ENCODE results near the gene KCNG4.
"Not testable (repeated sequence)": the region's sequence is repeated elsewhere in the genome, so short reads cannot be mapped to it uniquely, and the experiment has no call there.

The KCNG4 gene

DNA sequence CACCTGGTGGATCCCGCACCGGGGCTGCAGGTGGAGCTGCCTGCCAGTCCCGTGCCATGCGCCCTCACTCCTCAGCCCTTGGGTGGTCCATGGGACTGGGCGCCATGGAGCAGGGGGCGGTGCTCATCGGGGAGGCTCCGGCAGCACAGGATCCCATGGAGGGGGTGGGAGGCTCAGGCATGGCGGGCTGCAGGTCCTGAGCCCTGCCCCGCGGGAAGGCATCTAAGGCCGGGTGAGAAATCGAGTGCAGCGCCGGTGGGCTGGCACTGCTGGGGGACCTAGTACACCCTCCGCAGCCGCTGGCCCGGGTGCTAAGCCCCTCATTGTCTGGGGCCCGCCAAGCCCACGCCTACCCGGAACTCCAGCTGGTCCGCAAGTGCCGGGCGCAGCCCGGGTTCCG lies 35.3 kb downstream of the KCNG4 start:
- not testable (repeated sequence) for DNase-seq

DNA sequence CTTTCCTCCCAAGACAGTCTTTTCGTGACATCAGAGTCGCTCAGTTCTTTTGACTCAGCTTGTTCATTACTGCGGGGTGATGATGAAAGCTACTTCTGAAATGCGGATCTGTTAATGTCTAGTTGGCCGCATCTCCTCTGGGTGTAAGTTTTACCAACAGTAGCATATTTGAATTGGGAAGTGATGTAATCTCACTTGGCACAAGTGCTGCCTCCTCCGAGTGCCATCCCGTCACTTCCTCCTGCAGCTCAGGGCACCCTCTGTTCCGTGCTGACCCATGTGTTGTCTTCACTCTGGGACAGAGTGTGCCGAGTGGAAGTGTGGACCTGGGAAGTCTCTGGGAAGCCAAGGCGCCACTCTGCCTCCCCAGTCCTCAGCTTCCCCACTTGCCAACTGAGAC lies 40.0 kb downstream of the KCNG4 start:
- no peak for DNase-seq

DNA sequence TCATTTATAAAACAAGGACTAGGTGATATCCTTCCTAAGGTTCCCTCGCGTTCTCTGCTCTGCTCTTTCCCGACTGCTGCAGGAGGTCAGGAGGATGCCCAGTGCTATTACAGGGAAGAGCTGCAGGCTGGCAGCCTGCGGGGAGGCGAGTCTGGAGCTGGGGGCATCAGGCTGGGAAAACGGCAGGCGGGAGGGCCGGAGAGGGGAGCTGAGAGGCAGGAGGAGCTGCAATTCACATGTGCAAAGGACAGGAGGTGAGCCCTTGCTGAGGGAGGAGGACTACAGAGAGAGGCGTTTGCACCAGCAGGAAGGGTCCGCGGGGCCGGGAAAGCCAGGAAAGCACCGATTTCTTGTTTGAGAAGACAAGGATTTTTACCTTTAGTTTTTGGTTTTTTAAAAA lies 40.7 kb downstream of the KCNG4 start:
- DNase-seq = no peak

DNA sequence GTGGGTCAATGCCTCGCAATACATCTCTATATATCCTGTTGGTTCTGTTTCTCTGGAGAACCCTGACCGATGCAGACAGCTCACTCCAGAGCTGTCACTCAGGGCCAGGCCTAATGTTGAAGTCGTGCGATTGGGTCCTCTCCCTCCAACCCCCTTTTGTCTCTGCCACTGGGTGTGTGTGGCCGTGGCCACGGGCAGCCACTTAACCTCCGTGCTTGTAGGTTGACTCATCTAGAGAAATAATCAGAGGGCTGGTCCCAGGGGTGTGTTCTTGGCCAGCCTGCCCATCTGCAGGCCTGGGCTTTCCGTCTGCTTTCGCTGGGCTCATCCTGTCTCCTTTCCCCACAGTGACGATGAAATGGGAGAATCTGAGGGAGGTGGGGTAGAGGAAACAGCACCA lies 41.4 kb downstream of the KCNG4 start:
- no peak for DNase-seq

DNA sequence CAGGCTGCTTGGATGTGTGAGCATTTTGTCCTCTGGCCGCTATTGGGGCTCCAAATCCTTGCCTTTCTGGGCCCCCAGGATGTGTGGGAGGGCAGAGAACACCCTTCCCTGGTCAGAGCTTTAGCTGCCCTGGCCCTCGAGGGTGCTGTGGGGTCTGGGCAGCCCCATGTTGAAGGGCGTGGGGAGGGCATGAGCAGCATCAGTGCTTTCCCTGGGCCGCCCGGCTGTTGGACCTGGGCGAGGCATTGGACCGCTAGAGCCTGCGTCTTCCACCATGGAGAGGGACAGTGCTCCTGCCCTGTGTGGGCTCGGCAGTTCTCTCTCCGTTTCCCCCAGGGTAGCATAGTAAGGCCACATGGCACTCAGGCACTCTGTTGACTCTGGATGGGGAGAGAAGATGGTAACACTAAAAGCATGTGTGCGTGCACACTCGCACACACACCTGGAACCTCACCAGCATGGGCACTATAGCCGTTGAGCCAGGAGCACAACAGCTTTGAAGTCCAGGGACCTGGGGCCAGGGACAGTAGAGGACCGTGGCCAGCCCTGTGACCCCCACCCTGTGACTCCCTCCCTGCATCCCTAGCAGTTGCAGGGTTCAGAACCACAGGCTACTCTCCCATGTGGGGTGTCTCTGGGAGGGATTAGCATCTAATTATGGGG lies 42.2 kb downstream of the KCNG4 start:
- DNase-seq = no peak

DNA sequence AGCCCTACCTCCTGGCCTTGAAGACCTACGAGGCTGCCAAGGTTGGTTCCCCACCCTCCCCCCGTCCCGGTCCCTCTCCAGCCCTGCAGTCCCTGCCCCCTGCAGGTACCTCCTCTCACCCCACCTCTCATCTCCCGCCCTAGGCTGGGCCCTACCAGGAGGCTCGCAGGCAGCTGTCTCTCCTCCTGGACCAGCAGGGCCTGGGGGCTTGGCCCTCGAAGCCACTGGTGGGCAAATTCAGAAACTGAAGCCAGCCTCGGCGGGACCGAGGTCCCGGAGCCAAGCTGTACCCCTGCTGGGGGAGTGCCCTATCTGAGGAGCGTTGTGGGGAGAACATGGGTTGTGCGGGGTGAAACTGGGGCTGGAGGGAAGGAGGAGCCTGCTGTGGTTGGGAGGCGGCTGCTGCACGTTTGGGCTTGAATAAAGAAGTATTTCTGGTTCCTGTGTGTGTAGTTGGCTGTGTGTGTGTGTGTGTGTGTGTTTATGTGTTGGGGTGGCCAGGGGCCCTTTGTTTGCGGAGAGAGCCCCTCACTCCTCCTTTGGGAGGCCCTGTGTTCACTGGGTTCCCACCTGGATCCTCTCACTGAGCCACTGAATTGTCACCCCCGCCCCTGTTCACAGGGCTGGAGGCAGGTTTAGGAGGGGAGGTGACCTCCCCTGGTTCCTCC lies 43.0 kb downstream of the KCNG4 start:
- DNase-seq = no peak

DNA sequence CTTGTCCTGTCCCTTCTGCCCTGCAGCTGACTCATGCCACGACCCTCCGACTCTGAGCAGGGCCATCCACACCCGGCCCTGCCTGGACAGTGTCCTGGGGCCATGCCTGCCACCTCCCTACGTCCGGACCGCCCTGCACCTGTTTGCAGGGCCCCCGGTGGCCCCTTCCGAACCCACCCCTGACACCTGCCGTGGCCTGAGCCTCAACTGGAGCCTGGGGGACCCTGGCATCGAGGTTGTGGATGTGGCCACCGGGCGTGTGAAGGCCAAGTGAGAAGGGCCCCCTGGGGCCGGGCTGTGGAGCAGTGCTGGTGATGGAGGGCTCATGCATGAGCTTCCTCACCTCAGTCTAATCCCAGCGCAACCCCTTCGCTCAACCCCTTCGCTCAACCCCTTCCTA lies 43.7 kb downstream of the KCNG4 start:
- no peak for DNase-seq

DNA sequence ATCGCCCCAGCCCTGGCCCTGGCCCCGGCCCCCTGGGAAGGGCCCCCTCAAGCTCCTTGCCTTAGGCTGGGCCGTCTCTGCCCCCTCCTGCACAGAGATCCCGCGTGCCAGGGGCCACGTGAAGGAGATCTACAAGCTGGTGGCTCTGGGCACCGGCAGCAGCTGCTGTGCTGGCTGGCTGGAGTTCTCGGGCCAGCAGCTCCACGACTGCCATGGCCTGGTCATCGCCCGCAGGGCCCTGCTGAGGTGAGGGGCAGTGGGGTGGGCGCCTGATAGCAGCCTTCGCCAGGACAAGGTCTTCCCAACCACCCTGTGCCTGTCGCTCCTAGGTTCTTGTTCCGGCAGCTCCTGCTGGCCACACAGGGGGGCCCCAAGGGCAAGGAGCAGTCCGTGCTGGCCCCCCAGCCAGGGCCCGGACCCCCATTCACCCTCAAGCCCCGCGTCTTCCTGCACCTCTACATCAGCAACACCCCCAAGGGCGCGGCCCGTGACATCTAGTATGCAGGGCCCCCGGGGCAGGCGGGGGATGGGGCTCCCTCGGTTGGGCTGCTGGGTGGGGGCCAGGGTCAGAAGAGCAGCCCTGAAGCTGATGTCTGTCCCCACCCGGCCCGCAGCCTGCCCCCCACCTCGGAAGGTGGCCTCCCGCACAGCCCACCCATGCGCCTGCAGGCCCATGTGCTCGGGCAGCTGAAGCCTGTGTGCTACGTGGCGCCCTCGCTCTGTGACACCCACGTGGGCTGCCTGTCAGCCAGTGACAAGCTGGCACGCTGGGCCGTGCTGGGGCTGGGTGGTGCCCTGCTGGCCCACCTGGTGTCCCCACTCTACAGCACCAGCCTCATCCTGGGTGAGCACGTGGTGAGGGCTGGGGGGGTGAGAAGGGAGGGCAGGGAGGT lies 44.4 kb downstream of the KCNG4 start:
- DNase-seq = no peak

DNA sequence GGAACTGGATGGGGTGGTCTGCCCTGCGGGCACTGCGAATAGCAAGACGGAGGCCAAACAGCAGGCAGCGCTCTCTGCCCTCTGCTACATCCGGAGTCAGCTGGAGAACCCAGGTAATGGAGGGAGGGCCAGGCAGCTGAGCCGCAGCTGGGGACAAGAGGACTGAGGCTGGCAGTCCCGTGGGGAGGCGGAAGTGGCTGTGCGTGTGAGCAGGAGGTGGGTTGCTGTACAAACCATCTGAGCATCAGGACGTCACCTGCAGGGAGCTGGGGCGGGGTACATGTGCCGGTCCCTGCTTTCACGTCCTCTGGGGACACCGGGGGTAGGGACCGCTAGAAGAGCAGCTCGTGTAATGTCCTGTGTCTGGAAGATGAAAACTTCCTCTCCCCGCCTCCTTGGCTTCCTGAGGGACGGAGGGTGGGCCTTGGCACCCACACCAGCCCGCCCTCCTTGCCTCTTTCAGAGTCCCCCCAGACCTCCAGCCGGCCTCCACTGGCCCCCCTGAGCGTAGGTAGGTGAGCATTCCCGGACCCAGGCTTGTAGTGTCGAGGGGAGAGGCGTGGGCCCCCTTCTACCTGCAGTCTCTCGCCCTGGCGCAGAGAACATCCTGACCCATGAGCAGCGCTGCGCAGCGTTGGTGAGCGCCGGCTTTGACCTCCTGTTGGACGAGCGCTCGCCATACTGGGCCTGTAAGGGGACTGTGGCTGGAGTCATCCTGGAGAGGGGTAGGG lies 45.2 kb downstream of the KCNG4 start:
- no peak for DNase-seq

DNA sequence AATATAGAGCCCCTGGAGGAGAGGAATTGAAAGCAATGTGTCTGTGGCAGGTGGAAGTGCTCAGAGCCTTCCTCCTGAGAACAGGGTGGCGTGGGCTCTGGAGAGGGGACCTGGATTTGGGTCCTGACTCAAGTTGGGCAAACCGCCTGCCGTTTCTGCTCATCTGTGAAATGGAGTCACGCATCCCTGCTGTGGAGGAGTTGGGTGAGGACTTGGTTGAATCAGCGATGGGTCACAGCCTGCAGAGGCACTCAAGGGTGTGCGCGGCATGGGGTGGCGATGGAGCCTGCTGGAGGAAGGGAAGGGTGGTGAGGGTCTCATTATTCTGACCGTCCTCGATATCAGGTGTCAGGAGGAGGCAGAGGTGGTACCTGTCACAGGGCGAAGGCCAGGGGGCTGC lies 45.8 kb downstream of the KCNG4 start:
- DNase-seq = no peak

DNA sequence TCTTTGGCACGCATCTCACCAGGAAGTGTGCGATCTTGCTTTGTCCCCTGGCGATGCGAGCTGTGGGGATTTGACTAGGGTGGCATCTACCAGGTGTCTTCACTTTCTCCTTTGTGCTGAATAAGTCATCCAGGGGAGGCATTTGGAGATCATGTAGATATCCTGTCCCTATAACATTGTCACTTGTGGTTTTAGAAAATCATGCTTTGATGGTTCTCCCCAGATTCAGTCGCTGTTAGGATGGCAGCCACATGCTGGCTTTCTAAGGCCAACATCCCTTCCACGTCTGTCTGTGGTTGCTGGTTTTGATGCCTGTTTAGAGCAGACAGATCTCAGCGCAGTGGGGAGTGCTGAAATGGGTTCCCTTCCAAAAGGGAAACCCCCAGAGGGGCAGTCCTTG lies 46.3 kb downstream of the KCNG4 start:
- DNase-seq = no peak

DNA sequence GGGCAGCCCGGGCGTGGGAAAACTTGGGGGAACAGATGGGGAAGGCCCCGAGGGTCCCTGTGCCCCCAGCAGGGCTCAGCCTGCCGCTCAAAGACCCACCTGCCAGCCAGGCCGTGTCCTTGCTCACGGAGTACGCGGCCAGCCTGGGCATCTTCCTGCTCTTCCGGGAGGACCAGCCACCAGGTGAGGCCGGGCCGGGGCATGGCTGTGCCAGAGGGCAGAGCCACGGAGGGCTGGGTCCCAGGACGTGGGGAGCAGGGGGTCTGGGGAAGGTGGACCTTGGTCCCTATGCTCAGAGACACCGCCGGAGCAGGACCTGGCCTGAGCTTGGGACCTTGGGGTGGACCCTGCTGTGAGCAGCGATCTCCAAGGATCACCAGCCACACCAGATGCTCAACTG lies 48.3 kb downstream of the KCNG4 start:
- DNase-seq = no peak

DNA sequence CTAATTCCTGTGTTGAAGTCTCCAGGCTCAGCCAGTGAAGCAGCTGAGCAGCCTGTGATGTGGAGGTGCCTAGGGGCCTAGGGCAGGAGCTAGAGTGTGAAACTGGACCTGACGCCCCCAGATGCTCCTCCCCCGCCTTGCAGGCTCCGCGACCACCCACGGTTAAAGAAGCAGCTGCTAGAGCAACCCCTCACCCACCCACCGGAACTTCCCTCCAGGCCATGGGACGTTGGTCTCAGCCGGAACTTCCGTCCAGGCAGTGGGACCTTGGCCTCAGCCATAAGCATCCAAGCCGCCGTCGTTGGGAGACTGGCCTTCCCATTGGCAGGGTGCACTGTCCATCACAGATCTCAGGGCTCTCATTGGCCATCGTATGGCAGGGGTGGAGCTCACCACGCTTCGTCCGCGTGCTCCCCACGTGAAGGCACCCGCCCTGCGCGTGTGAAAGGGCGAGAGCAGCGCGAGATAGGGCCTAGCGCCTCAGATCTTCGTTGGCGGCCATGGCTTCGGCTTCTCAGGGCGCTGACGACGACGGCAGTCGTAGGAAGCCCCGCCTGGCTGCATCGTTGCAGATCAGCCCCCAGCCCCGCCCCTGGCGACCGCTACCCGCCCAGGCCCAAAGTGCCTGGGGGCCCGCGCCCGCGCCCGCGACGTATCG lies 49.0 kb downstream of the KCNG4 start, which contains the start of gene ADAD2:
ADAD2 (plus strand) TSS at position 427 of the 658 bp plus-strand sequence; CDS start at position 501, 74 bp downstream.
- DNase-seq = no peak

DNA sequence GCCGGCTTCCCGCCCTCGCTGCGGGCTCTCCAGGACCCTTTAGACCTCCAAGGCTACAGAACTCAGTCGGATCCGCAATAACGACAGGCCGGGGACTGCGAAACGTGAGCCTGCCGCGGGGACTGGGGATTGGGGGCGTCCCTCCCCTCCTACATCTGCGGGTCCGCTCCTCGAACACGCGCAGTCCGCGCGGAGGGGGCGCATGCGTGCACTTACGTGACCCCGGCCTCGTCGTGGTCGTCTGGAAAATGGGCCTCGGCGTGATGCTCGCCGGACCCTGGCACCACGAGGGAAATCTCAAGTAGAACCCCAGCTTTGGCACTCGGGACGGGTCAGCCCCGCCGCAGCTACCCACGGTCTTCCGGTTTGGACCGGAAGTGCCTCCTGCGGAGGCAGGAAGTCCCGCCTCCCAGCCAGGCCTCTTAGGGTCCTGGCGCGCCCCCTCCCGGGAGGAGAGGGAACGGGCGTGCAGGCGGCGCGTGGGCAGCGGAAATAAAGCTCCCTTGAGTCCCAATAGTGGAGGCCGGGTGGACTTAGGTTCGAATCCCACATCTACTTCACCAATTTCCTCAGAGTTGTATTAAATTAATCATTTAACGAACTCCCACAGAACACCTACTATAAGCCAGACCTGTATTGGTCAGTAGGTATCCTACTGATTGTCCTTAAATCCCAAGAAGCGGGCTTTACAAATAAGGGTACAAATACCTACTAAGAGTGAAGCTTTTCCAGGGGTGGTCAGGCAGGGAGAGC lies 53.0 kb downstream of the KCNG4 start, which contains the start of gene TAF1C:
TAF1C (minus strand) TSS at position 373 of the 753 bp plus-strand sequence. CDS start 2,069 bp downstream, outside the sequence.
- DNase-seq = peak; percentile 93

DNA sequence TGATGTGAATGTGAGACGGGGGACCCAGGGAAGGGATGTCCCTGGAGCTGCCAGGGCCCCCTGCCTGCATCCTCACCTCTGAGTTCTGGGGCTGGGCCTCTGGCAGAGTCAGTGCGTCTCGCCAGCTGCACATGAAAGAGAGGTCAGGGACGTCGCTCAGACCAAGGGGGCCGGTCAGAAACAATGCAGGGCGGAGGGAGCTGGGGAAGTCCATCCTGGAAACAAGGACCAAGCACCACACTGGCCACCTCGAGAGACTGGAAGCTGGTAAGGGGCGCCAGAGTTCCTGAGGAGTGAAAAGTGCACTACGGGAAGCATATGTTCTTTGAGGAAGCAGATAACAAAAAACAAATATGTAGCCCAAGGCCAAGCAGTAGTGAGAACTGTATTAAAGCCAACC lies 55.0 kb downstream of the KCNG4 start:
- no peak for DNase-seq

DNA sequence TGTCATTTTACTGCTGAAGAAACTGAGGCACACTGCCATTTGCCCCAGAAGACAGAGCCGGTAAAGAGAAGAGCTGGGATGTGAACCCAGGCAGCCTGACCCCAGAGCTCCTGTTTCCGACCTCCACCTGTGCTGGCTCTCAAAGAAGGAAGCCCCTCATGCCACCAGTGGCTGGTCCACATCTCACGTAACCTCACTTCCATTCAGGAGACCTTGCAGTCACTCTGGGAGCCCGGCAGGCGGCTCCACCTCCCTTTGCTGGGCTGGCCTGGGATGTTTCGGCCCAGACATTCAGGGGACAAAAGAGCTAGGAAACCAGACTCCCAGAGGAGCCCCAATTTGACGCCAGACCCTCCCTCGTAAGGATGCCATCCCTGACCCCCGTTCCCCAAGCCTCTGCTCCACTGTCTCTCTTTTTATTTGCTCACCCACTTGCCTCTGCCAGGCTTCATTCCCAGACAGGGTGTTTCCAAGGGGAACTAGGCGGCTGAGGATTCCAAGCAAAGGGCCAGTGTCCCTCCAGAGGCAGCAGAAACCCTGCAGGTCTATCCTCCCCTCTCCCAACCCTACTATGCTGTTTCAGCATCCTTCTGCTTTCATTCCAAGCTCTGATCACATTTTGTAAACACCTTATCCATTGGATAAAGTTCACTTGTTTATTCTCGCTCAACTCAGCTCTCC lies 55.8 kb downstream of the KCNG4 start:
- no peak for DNase-seq

DNA sequence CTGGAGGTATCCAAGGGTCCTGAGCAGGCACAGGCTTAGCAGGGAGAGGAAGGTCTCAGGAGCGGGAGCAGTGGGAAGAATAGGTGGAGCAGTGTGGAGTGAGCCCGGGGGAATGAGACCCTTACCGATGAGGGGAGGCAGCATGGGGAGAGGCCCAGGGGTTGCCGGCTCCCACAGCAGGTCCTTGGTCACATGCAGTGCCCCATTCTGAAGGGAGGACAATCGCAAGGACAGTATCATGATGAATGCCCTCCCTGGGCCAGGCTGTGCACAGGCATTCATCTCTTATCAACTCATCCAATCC lies 56.3 kb downstream of the KCNG4 start:
- no peak for DNase-seq

DNA sequence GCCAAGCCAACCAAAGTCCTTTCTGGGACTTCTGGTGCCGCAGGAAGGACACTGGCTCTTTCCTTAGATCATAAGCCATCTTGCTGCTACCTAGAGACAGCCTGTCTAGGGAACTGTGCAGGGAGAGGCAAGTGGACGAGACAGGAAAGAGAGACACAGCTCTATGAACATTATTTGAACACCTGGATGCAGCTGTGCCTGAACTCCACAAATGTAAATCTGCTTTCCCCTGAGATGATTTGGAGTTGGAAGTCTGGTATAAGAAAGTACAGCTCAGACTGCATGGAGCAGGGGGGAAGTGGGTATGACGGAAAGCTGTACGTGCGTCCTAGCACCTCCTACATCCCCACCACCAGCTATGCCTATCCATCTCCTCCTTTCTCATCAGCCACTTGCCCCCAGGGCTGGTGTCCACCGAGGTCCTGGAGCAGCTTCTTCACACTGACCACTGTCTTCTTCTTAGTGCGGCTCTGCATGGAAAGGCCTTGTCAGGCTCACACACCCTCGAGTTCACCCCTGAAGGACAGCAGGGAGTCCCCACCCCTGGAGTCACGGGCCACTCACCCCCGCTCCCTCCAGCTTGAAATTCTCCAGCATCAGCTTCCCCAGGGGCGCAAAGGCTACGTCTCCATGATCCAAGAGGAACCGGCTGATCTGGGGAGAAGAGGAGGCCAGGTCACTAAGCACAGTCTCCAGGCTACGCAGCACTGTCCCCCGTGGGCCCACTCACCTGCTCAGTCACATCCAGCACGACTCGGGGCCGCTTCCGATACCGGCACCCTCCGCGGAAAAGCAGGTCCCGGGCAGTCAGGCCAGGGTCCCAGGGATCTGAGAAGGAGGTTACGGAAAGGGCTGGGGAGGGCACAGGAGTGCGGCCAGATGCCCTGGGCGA lies 56.9 kb downstream of the KCNG4 start:
- DNase-seq = no peak

DNA sequence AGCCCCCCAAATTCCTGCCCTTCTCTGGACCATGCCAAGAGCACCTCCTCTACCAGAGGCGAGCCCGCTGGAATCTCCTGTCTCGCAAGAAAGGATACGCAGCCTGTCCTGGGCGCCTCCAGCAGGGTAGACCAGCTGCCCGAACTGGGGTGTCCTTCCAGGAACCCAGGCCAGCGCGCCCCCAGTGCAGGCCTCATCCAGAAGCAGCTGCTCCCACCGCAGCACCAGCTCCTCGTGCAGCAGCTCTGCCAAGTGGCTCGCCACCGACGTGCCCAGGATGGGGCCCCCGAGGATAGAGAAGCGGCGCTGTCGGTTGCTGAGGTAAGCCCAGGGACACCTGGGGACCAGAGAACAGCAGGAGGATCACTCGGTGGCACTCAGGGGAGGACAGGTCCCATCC lies 57.7 kb downstream of the KCNG4 start:
- DNase-seq = no peak

Data from activated CD4-positive, alpha-beta T cell treated with anti-CD3 and anti-CD28 coated beads, Interleukin-2, amount 50 U/mL, for 16 hours (primary cell).